GM19438 (cell line): ENCODE results near the gene NDUFS4.
"Not testable (repeated sequence)": the region's sequence is repeated elsewhere in the genome, so short reads cannot be mapped to it uniquely, and the experiment has no call there.

Source experiments
- ATAC-seq: cut with Tn5 transposase; IDR thresholded peaks from one replicate; pipeline ENCODE4 v1.9.1; 2021; ENCODE audit warnings: low read depth; ENCODE audit not compliant: unreplicated experiment

NDUFS4 gene

DNA sequence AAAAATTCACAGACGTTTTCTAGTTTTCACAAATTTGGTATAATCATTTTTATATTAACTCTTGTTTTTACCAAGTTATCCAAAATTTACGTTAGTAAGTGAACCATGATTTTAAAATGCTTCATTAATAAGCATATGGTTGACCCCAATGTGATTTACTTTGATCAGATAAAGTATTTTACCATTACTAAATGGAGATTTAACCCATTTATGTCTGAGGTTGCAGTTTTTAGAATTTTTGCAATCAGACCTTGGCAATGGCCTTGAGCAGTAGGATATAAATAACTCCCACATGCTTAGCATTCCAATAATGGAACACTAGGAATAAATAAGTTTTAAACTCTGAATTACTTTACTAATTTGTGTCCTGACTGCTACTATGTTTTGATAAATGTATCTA, 84.6 kb downstream of the NDUFS4 start:
- ATAC-seq = no peak

DNA sequence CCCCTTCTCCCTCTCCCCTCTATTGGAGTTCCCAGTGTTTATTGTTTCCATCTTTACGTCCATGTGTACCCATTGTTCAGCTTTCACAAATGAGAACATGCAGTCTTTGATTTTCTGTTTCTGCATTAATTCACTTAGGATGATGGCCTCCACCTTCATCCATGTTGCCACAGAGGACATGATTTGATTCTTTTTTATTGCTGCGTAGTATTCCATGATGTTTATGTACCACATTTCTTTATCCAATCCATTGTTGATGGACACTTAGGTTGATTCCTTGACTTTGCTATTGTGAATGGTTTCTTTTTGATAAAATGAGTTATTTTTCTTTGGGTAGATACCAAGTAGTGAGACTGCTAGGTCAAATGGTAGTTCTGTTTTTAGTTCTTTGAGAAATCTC, 88.9 kb downstream of the NDUFS4 start:
- no peak for ATAC-seq

DNA sequence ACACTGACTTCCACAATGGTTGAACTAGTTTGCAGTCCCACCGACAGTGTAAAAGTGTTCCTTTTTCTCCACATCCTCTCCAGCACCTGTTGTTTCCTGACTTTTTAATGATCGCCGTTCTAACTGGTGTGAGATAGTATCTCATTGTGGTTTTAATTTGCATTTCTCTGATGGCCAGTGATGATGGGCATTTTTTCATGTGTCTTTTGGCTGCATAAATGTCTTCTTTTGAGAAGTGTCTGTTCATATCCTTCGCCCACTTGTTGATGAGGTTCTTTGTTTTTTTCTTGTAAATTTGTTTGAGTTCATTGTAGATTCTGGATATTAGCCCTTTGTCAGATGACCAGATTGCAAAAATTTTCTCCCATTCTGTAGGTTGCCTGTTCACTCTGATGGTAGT, 100.1 kb downstream of the NDUFS4 start:
- ATAC-seq = not testable (repeated sequence)

DNA sequence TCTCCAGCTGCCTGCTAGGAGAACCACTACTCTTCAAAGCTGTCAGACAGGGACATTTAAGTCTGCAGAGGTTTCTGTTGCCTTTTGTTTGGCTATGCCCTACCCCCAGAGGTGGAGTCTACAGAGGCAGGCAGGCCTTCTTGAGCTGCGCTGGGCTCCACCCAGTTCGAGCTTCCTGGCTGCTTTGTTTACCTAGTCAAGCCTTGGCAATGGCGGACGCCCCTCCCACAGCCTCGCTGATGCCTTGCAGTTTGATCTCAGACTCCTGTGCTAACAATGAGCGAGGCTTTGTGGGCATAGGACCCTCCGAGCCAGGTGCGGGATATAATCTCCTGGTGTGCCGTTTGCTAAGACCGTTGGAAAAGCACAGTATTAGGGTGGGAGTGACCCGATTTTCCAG, 104.9 kb downstream of the NDUFS4 start:
- ATAC-seq = not testable (repeated sequence)

DNA sequence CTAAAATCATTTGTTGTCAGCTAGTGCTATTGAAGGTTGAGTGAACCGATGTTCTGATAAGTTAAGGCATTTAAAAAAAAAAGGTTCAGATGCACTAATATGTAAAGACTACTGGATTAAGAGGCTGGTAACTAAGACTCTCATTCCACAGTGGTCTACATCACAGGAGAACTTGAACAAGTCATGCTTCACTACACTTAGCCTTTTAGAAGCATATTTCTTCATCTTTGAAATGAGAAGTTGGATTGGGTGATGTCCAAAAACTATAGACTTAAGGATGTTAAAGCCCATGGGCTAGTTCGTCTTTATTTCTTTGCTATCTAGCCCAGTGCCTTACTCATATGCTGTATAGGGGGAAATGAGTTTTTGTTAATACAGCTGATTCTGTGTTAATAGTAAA, 107.2 kb downstream of the NDUFS4 start:
- ATAC-seq = no peak

DNA sequence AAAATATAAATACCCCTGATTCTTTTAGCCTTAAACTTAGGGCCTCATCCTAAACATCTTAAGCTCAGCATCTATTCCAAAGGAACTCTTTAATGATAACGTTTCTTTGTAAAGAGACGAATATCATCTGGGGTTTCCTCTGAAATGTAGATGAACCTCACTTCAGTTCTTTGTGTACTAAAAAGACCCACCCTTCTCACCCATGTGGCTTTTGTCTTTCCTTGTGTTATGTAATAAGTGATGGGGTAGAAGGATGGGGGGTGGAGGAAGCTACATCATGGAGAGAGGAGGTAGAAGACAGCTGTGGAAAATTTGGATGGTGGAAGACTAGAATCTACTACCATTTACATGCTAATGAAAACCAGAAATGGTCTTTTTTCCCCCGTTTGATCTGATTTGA, 111.0 kb downstream of the NDUFS4 start:
- ATAC-seq = no peak

DNA sequence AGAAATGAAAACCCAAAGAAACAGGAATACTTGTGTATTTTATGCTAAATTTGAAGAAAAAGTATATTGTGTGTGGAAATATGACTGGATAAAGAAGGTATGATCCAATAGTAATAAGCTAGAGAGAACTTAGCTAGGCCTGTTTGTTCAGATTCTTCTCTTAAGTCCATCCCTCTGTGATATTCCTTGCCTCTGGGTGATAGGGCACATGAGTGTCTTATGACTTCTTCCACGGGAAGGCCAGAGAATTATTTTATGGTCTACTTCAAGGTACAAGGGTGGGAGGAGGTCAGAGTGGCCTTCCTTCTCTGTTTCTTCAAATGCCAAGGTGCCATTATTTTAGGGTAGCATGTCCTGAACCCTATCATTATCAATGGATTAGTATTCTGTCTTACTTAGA, 113.7 kb downstream of the NDUFS4 start:
- ATAC-seq = no peak

DNA sequence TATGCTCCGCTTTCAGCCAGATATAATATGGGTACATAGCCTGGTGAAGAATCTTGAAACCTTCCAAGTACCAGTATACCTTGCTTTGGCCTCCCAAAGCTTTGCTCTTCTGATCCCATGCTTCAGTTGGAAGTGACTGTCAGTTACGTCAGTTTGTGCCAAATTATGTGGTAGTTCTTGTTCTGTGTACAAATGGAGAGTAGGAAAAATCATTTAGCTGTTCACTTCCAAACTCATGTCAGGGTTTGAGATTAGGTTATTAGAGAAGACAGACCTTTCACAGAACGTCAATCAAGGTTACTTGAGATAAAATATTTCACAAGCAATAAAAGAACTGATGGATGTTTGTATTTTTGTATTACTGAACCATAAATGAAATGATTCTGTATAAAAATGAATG, 117.2 kb downstream of the NDUFS4 start:
- no peak for ATAC-seq

DNA sequence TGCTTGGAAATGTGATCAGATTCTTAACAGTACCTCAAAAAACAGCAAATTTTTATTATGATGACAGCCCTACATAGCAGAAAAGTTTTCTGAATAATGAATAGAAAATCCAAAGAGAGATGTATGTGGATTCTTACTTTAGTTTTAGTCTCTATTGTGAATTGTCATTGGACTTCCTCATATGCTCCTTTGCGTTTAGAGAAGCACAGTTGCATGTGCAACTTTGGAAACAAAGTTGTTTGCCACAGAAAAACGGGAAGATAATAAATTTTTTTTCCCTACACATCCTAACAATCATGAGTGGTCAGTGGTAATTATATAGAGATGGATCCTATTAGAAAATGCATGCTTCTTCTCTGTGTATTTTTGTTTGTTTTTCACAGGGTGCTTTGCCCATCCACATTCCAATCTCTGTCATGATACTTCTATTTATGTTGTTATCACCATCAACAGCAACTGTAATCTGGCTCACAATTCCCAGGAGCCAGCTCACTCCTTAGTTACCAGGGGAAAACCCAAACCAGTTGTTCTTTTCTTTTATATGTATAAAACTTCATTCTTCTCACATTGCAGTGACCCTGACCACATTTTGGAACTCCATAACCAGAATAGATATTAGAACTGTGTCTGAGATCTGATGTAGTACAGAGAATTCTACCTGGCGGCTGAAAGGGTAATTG, 118.7 kb downstream of the NDUFS4 start:
- no peak for ATAC-seq

DNA sequence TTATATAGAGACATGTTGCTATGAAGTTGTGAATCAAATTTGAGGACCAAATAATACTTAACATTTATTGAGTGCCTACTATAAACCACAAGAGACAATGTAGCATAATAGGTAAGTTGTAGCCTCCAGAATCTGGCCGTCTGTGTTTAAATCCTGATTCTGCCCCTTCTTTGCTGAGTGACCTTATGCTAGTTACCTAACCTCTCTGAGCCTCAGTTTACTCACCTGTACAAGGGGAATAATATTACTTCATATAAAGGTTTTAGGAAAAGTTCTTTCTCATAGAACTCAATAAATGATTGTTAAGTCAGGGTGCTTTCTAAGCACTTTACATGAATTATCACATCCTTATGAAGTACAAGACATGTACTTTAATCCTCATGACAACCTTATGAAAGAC, 120.6 kb downstream of the NDUFS4 start:
- ATAC-seq = no peak

DNA sequence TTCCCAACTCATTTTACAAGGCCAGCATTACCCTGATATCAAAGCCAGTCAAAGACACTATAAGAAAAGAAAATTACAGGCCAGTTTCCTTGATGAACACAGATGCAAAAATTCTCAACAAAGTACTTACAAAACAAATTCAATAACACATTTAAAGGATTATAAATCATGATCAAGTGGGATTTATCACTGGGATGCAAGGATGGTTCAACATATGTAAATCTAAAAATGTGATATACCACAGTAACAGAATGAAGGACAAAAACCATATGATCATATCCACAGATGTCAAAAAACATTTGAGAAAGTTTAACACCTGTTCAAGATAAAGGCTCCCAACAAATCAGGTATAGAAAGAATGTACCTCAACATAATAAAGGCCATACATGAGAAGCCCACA, 130.6 kb downstream of the NDUFS4 start:
- no peak for ATAC-seq

DNA sequence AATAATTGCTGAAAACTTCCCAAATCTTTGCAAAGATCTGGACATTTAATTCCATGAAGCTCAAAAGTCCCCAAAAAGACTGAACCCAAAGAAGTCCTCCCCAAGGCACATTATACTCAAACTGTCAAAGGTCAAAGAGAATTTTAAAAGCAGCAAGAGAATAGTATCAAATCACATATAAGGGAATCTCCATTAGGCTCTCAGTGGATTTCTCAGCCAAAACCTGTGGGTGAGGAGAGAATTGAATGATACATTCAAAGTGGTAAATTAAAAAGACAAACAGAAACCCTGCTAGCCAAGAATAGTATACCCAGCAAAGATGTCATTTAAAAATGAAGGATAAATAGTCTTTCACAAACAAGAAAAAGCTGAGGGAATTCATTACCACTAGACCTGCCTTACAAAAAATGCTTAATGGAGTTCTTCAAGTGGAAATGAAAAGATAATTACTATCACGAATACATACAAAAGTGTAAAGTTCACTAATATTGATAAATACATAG, 134.1 kb downstream of the NDUFS4 start:
- ATAC-seq = no peak

DNA sequence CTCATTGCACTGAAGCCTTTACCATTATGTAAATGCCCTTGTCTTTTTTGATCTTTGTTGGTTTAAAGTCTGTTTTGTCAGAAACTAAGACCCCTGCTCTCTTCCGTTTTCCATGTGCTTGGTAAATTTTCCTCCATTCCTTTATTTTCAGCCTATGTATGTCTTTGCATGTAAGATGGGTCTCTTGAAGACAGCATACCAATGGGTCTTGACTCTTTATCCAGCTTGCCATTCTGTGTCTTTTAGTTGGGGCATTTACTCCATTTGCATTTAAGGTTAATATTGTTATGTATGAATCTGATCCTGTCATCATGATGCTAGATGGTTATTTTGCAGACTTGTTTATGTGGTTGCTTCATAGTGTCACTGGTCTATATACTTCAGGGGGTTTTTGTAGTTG, 150.0 kb downstream of the NDUFS4 start:
- not testable (repeated sequence) for ATAC-seq

DNA sequence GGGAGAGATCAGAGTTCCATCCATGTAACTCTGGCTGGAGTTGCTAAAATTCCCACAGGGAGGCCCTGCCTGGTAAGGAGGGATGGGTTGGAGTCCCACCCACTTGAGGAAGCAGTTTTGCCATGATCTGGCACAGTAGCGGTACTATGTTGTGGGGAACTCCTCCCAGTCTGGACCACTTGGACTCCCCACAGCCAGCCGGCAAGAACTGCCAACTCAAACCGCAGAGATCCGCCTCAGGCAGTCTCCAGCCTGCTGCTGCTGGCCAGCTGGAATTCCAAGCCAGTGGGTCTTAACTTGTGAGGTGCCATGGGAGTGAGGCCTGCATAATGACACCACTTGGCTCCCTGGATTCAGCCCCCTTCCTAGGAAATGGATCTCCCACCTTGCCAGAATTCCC, 151.9 kb downstream of the NDUFS4 start:
- no peak for ATAC-seq

DNA sequence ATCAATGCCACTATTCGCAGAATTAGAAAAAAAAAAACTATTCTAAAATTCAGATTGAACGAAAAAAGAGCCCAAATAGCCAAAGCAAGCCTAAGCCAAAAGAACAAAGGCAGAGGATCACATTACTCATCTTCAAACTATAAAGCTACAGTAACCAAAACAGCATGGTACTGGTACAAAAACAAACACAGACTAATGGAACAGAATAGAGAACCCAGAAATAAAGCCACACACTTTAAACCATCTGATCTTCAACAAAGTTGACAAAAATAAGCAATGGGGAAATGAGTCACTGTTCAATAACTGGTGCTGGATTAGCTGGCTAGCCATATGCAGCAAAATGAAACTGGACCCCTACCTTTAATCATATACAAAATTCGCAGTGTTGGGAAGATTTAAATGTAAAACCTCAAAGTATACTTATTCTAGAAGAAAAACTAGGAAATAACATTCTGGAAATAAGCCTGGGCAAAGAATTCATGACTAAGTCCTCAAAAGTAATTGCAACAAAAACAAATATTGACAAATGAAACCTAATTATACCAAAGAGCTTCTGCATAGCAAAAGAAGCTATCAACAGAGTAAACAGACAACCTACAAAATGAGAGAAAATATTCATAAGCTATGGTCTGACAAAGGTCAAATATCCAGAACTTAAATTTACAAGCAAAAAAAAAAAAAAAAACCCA, 153.7 kb downstream of the NDUFS4 start:
- ATAC-seq = no peak

DNA sequence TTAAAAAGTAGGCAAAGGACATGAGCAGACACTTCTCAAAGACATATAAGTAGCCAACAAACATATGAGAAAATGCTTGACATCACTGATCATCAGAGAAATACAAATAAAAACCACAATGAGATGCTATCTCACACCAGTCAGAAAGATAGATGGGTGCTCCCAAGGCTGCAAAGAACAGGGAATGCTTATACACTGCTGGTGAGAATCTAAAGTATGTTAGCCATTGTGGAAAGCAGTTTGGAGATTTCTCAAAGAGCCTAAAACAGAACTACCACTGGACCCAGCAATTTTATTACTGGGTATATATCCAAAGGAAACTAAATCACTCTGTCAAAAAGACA, 154.2 kb downstream of the NDUFS4 start:
- no peak for ATAC-seq

DNA sequence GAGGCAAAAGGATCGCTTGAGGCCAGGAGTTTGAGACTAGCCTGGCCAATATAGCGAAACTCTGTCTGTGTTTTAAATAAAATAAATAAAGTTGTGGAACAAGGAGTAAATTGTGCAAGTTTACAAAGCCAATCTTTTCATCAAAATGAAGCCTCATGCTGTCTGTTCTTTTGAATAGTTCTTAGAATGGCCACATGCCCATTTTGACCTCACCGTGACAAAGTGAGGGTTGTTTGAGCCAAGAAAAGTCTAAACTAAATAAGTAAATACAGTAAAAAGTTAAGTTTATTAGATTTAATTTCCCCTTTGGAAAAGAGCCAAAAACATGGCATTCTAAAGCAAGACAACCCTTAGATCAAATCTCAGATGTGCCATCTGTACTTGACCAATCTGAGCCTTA, 165.7 kb downstream of the NDUFS4 start:
- no peak for ATAC-seq

DNA sequence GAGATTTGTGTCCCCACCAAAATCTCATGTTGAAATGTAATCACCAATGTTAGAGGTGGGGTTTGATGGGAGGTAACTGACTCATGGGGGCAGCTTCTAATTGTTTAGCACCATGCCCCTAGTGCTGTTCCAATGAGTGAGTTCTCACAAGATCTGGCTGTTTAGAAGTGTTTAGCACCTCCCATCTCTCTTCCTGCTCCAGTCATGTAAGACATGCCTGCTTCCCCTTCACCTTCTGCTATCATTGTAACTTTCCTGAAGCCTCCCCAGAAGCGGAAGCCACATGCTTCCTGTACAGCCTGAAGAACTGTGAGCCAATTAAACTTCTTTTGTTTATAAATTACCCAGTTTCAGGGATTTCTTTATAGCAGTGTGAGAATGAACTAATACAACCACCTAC, 170.5 kb downstream of the NDUFS4 start:
- ATAC-seq = peak; percentile 62
